Measurements from ENCODE around the gene S100A14. TPM values are rescaled to one million over a fixed set of nuclear protein-coding genes. Genes with fewer than 3 reads are reported as not detected.
"Not testable (repeated sequence)": the region's sequence is repeated elsewhere in the genome, so short reads cannot be mapped to it uniquely, and the experiment has no call there.

Gene S100A14
- total RNA-seq, 1 donor from 2014 or later: 1,221 TPM

GRCh38 chr1:153578936-153579335 lies 37.2 kb downstream of the S100A14 start:
- H3K27me3 ChIP-seq (ENCODE audit: control insufficient read depth, insufficient read depth, low read length): no peaks in the 10 kb centered on the region
- TF ChIP-seq CTCF (IDR thresholded peaks at IDR 0.05; ENCODE audit: insufficient read depth, low read length, severe bottlenecking): no peak
- H3K4me3 ChIP-seq (ENCODE audit: low read depth, low read length): no peak overlapping the region
- DNase-seq (ENCODE audit: low read depth) (no peak), FAIRE-seq (no peak)
- no peaks in the 10 kb centered on the region for H3K36me3 ChIP-seq (ENCODE audit: control insufficient read depth, insufficient read depth, low read length)

- Histone ChIP-seq H3K27me3 (ENCODE audit: control insufficient read depth, insufficient read depth, low read length) (no peaks in the 10 kb centered on the region), H3K4me3 (ENCODE audit: low read depth, low read length) (no peak overlapping the region), H3K36me3 (ENCODE audit: control insufficient read depth, insufficient read depth, low read length) (no peaks in the 10 kb centered on the region)
- DNase-seq (ENCODE audit: low read depth) (no peak), FAIRE-seq (no peak)
- TF ChIP-seq CTCF (IDR thresholded peaks at IDR 0.05; ENCODE audit: insufficient read depth, low read length, severe bottlenecking): no peak
Observed at GRCh38 chr1:153578490-153578889, 37.6 kb downstream of the S100A14 start.

GRCh38 chr1:153577624-153578051 lies 38.5 kb downstream of the S100A14 start:
- no peak overlapping the region for H3K4me3 ChIP-seq (ENCODE audit: low read depth, low read length)

GRCh38 chr1:153577138-153577537 lies 39.0 kb downstream of the S100A14 start:
- FAIRE-seq: no peak
- Histone ChIP-seq H3K27me3 (ENCODE audit: control insufficient read depth, insufficient read depth, low read length) (no peaks in the 10 kb centered on the region), H3K4me3 (ENCODE audit: low read depth, low read length) (no peak overlapping the region), H3K36me3 (ENCODE audit: control insufficient read depth, insufficient read depth, low read length) (no peaks in the 10 kb centered on the region)
- DNase-seq (ENCODE audit: low read depth): no peak
- no peak for TF ChIP-seq CTCF (IDR thresholded peaks at IDR 0.05; ENCODE audit: insufficient read depth, low read length, severe bottlenecking)

More at GRCh38 chr1:153577624-153578051, 38.5 kb downstream of the S100A14 start:
- DNase-seq (ENCODE audit: low read depth) (peak; percentile 67), FAIRE-seq (no peak)
- Histone ChIP-seq H3K36me3 (ENCODE audit: control insufficient read depth, insufficient read depth, low read length) (no peaks in the 10 kb centered on the region), H3K27me3 (ENCODE audit: control insufficient read depth, insufficient read depth, low read length) (no peaks in the 10 kb centered on the region)
- no peak for TF ChIP-seq CTCF (IDR thresholded peaks at IDR 0.05; ENCODE audit: insufficient read depth, low read length, severe bottlenecking)

- not testable (repeated sequence) for FAIRE-seq; H3K4me3 ChIP-seq (ENCODE audit: low read depth, low read length); H3K36me3 ChIP-seq (ENCODE audit: control insufficient read depth, insufficient read depth, low read length); H3K27me3 ChIP-seq (ENCODE audit: control insufficient read depth, insufficient read depth, low read length); DNase-seq (ENCODE audit: low read depth)
Observed at GRCh38 chr1:153575497-153575896, 40.6 kb downstream of the S100A14 start.

GRCh38 chr1:153575081-153575491 lies 41.0 kb downstream of the S100A14 start:
- not testable (repeated sequence) for FAIRE-seq; H3K36me3 ChIP-seq (ENCODE audit: control insufficient read depth, insufficient read depth, low read length); H3K4me3 ChIP-seq (ENCODE audit: low read depth, low read length); DNase-seq (ENCODE audit: low read depth); H3K27me3 ChIP-seq (ENCODE audit: control insufficient read depth, insufficient read depth, low read length)

- Histone ChIP-seq H3K36me3 (ENCODE audit: control insufficient read depth, insufficient read depth, low read length) (no peaks in the 10 kb centered on the region), H3K27me3 (ENCODE audit: control insufficient read depth, insufficient read depth, low read length) (no peaks in the 10 kb centered on the region), H3K4me3 (ENCODE audit: low read depth, low read length) (no peak overlapping the region)
- FAIRE-seq: no peak
- no peak for DNase-seq (ENCODE audit: low read depth)
- no peak for TF ChIP-seq CTCF (IDR thresholded peaks at IDR 0.05; ENCODE audit: insufficient read depth, low read length, severe bottlenecking)
Observed at GRCh38 chr1:153573351-153573750, 42.8 kb downstream of the S100A14 start.
